HL-60 (cell line): ENCODE results near the gene FASTKD2.

Source experiments
- DNase-seq, 2 experiments: peaks; one replicate each; pipeline ENCODE4 v3.0.0-alpha.2; 2010 to 2020; ENCODE audit warnings: low read depth in 1 of 2, low spot score in 1 of 2
- H3K27ac ChIP-seq: fragments of 250-450 bp; sonication (Bioruptor Pico); replicated peaks from 2 replicates; pipeline ENCODE4 v1.5.1; 2020; ENCODE audit warnings: mild to moderate bottlenecking, moderate library complexity
- H3K27me3 ChIP-seq: fragments of 250-450 bp; sonication (Bioruptor Pico); 2 replicates; pipeline ENCODE4 v1.5.1; 2021; ENCODE audit warnings: mild to moderate bottlenecking, moderate library complexity; ENCODE audit not compliant: insufficient read depth, poor library complexity, severe bottlenecking
- H3K4me3 ChIP-seq: replicated peaks from 2 replicates; pipeline ENCODE4 v1.5.1; 2011; ENCODE audit warnings: mild to moderate bottlenecking, control low read depth, low read length; ENCODE audit not compliant: insufficient read depth
- CTCF ChIP-seq: IDR thresholded peaks from one replicate; pipeline ENCODE4 v1.5.1; 2011; ENCODE audit warnings: low read length, control low read depth, inconsistent platforms; ENCODE audit not compliant: insufficient read depth
- GABPA ChIP-seq: IDR thresholded peaks from 2 replicates; pipeline ENCODE4 v1.6.1; 2012; ENCODE audit warnings: low read depth
- POLR2AphosphoS5 ChIP-seq: IDR thresholded peaks from 2 replicates; pipeline ENCODE4 v1.6.1; 2012; ENCODE audit warnings: low read depth
- REST ChIP-seq: IDR thresholded peaks from 2 replicates; pipeline ENCODE4 v1.6.1; 2012; ENCODE audit warnings: low read depth; ENCODE audit not compliant: insufficient replicate concordance
- SPI1 ChIP-seq: IDR thresholded peaks from 2 replicates; pipeline ENCODE4 v1.6.1; 2012; ENCODE audit warnings: low read depth, mild to moderate bottlenecking, borderline replicate concordance

FASTKD2 gene

GRCh38 chr2:206766057-206766930 is 888 bp downstream of the FASTKD2 start:
- Histone ChIP-seq H3K27ac (peak overlapping the region; percentile 92), H3K27me3 (peaks cover 8% of the 10 kb centered on the region), H3K4me3 (peak overlapping the region; percentile 62)
- no peak for TF ChIP-seq REST
- no peak for TF ChIP-seq GABPA
- no peak for TF ChIP-seq POLR2AphosphoS5
- TF ChIP-seq CTCF: no peak
- TF ChIP-seq SPI1: no peak
- DNase-seq: no peak

GRCh38 chr2:206774871-206775270 is 9.5 kb downstream of the FASTKD2 start:
- TF ChIP-seq GABPA: no peak
- TF ChIP-seq POLR2AphosphoS5: no peak
- no peak for TF ChIP-seq SPI1
- TF ChIP-seq CTCF: no peak
- TF ChIP-seq REST: no peak
- no peak for DNase-seq
- no peak overlapping the region for H3K4me3 ChIP-seq
- H3K27ac ChIP-seq: no peak overlapping the region
- H3K27me3 ChIP-seq: no peaks in the 10 kb centered on the region

GRCh38 chr2:206776432-206776831 is 11.0 kb downstream of the FASTKD2 start:
- no peak overlapping the region for H3K4me3 ChIP-seq
- no peak for DNase-seq
- no peaks in the 10 kb centered on the region for H3K27me3 ChIP-seq
- no peak overlapping the region for H3K27ac ChIP-seq
- TF ChIP-seq CTCF (no peak), REST (no peak), GABPA (no peak), SPI1 (no peak), POLR2AphosphoS5 (no peak)
